Panc1 (cell line): Measurements from ENCODE around the gene PRSS33. TPM values are rescaled to one million over a fixed set of nuclear protein-coding genes. Genes with fewer than 3 reads are reported as not detected.
A peak's percentile ranks its signal among the peaks of the same experiment; 100 is the strongest.

Source experiments
- ATAC-seq: fragments of 200-7000 bp; cut with Tn5 transposase; 2 replicates; pipeline ENCODE4 v1.9.1; 2020; ENCODE audit warnings: mild to moderate bottlenecking, moderate library complexity
- BruUV-seq: library from RNA; stranded (reverse); fragments of 400-500 nt; replicated peaks from 2 replicates; lab custom pipeline; 2021; lab: Mats Ljungman, UMichigan
- CTCF ChIA-PET: fragments of 300-600 bp; sonication (Branson Sonifier 250); formaldehyde crosslinking; loops from one replicate; lab custom pipeline; 2022; ENCODE audit warnings: antibody characterized with exemption; lab: Charles Lee
- POLR2A ChIA-PET: fragments of 300-600 bp; sonication (Branson Sonifier 250); formaldehyde crosslinking; loops from one replicate; lab custom pipeline; 2022; ENCODE audit warnings: antibody characterized with exemption; lab: Charles Lee
- DNase-seq: peaks from one replicate; pipeline ENCODE4 v3.0.0-alpha.2; 2010; ENCODE audit warnings: low read depth, low spot score
- H3K27ac ChIP-seq: 2 replicates; pipeline ENCODE4 v1.5.1; 2011; ENCODE audit warnings: mild to moderate bottlenecking, low read length, inconsistent platforms
- H3K27me3 ChIP-seq: fragments of 200-500 bp; sonication (Bioruptor generic); 2 replicates; pipeline ENCODE4 v1.6.0; 2014; ENCODE audit warnings: low read length, inconsistent platforms; ENCODE audit not compliant: control insufficient read depth, insufficient read depth
- H3K36me3 ChIP-seq: fragments of 200-500 bp; sonication (Bioruptor generic); 2 replicates; pipeline ENCODE4 v1.5.1; 2014; ENCODE audit warnings: inconsistent platforms, mild to moderate bottlenecking, low read length, moderate library complexity; ENCODE audit not compliant: control insufficient read depth, insufficient read depth
- H3K4me1 ChIP-seq: 2 replicates; pipeline ENCODE4 v1.5.1; 2011; ENCODE audit warnings: inconsistent platforms, mild to moderate bottlenecking, low read length, moderate library complexity; ENCODE audit not compliant: control insufficient read depth, insufficient read depth
- H3K4me3 ChIP-seq, 2 experiments: 2 replicates each; pipeline ENCODE4 v1.5.1; 2011 to 2012; ENCODE audit warnings: low read depth in 2 of 2, low read length in 2 of 2, mild to moderate bottlenecking in 2 of 2, inconsistent platforms in 1 of 2, moderate library complexity in 1 of 2
- H3K9me3 ChIP-seq: fragments of 200-500 bp; sonication (Bioruptor generic); 2 replicates; pipeline ENCODE4 v1.5.1; 2014; ENCODE audit warnings: low read depth, mild to moderate bottlenecking, inconsistent platforms, low read length, moderate library complexity; ENCODE audit not compliant: control insufficient read depth, insufficient read depth
- POLR2AphosphoS5 ChIP-seq: IDR thresholded peaks from 2 replicates; pipeline ENCODE4 v1.6.1; 2012; ENCODE audit warnings: mild to moderate bottlenecking, low read depth, low read length, moderate library complexity
- SIN3A ChIP-seq: IDR thresholded peaks from 2 replicates; pipeline ENCODE4 v1.6.1; 2012; ENCODE audit warnings: low read depth, mild to moderate bottlenecking, low read length, moderate library complexity, borderline replicate concordance; ENCODE audit not compliant: insufficient read depth
- TCF7L2 ChIP-seq: IDR thresholded peaks from 2 replicates; pipeline ENCODE4 v1.6.1; 2011; ENCODE audit warnings: mild to moderate bottlenecking, low read depth, low read length, inconsistent platforms
- in situ Hi-C: cut with HindIII; loops from 2 replicates; pipeline ENCODE4 v1.10.0; 2016; ENCODE audit warnings: low sequenced_read_pairs, low pct_unique_long_range_greater_than_20kb
- intact Hi-C: fragments of 100-400 bp; cut with micrococcal nuclease; formaldehyde crosslinking; loops from one replicate; pipeline ENCODE4 v1.10.0; 2022; ENCODE audit not compliant: unreplicated experiment
- total RNA-seq: library from RNA; stranded (reverse); gene quantifications from one replicate; pipeline ENCODE4 v1.2.1, GENCODE V29; 2021; ENCODE audit not compliant: unreplicated experiment
- TF ChIP-seq, protein P1 (sequence below), 2 experiments: IDR thresholded peaks; 2 replicates each; pipeline ENCODE4 v1.6.1; 2011 to 2012; ENCODE audit warnings: low read depth in 2 of 2, control low read depth in 1 of 2, low read length in 1 of 2, mild to moderate bottlenecking in 1 of 2, moderate library complexity in 1 of 2; ENCODE audit not compliant: insufficient read depth in 1 of 2
- TF ChIP-seq, protein P2 (sequence below): fragments of 450-650 bp; IDR thresholded peaks from 2 replicates; pipeline ENCODE4 v1.5.1; 2017; ENCODE audit warnings: mild to moderate bottlenecking

The PRSS33 gene
- total RNA-seq, 1 experiment from 2014 or later: 0.59 TPM

GRCh38 chr16:2811703-2812471 is 24.5 kb upstream of the PRSS33 start:
- ATAC-seq (peak; percentile 77), DNase-seq (no peak)
- no TSS peak for BruUV-seq
- no peak overlapping the region for H3K4me3 ChIP-seq
- in situ Hi-C loops: no loop called here
- CTCF ChIA-PET: no interaction called here
- H3K4me1 ChIP-seq: peaks cover 13% of the 10 kb centered on the region
- peak overlapping the region; percentile 62 for H3K27ac ChIP-seq
- POLR2A ChIA-PET: interaction anchor here (0.8 kb wide), 1 partner anchor 15 kb away, joined by 11 read pairs; no protein-coding TSS in a partner anchor
- TF ChIP-seq, protein P1, sequence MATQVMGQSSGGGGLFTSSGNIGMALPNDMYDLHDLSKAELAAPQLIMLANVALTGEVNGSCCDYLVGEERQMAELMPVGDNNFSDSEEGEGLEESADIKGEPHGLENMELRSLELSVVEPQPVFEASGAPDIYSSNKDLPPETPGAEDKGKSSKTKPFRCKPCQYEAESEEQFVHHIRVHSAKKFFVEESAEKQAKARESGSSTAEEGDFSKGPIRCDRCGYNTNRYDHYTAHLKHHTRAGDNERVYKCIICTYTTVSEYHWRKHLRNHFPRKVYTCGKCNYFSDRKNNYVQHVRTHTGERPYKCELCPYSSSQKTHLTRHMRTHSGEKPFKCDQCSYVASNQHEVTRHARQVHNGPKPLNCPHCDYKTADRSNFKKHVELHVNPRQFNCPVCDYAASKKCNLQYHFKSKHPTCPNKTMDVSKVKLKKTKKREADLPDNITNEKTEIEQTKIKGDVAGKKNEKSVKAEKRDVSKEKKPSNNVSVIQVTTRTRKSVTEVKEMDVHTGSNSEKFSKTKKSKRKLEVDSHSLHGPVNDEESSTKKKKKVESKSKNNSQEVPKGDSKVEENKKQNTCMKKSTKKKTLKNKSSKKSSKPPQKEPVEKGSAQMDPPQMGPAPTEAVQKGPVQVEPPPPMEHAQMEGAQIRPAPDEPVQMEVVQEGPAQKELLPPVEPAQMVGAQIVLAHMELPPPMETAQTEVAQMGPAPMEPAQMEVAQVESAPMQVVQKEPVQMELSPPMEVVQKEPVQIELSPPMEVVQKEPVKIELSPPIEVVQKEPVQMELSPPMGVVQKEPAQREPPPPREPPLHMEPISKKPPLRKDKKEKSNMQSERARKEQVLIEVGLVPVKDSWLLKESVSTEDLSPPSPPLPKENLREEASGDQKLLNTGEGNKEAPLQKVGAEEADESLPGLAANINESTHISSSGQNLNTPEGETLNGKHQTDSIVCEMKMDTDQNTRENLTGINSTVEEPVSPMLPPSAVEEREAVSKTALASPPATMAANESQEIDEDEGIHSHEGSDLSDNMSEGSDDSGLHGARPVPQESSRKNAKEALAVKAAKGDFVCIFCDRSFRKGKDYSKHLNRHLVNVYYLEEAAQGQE (IDR thresholded peaks at IDR 0.05; ENCODE audit: insufficient read depth in 1 of 2, low read depth in 2 of 2, low read length in 1 of 2): no peak
- TF ChIP-seq, protein P2, sequence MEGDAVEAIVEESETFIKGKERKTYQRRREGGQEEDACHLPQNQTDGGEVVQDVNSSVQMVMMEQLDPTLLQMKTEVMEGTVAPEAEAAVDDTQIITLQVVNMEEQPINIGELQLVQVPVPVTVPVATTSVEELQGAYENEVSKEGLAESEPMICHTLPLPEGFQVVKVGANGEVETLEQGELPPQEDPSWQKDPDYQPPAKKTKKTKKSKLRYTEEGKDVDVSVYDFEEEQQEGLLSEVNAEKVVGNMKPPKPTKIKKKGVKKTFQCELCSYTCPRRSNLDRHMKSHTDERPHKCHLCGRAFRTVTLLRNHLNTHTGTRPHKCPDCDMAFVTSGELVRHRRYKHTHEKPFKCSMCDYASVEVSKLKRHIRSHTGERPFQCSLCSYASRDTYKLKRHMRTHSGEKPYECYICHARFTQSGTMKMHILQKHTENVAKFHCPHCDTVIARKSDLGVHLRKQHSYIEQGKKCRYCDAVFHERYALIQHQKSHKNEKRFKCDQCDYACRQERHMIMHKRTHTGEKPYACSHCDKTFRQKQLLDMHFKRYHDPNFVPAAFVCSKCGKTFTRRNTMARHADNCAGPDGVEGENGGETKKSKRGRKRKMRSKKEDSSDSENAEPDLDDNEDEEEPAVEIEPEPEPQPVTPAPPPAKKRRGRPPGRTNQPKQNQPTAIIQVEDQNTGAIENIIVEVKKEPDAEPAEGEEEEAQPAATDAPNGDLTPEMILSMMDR: no peak
- TF ChIP-seq TCF7L2 (no peak), POLR2AphosphoS5 (no peak), SIN3A (no peak)
- no peaks in the 10 kb centered on the region for H3K9me3 ChIP-seq
- no peaks in the 10 kb centered on the region for H3K36me3 ChIP-seq
- no peaks in the 10 kb centered on the region for H3K27me3 ChIP-seq
- intact Hi-C loops: no loop called here

DNA sequence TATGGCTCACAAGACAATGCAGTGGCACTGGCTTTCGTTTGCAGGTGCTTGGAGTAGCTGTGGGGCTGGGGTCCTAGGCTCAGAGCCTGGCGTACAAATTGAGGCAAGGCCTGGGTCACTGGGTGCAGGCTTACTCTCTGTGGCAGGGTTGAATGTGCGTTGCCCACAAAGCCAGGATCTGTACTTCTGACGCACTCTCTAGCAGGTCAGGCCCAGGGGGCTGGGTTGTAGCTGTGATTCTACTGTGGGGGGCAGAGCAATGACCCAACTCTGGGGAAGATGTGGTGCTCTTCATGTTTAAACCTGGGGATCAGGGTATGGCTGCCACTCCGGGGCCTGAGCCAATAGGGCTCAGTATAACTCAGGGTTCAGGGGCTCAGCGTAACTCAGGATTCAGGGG is 23.3 kb upstream of the PRSS33 start:
- intact Hi-C loops (no loop called here), in situ Hi-C loops (no loop called here)
- H3K9me3 ChIP-seq: peaks cover 1% of the 10 kb centered on the region; the same call in 1 of the 2 replicates
- no peak overlapping the region for H3K4me3 ChIP-seq
- ATAC-seq: no peak
- peaks cover 13% of the 10 kb centered on the region for H3K4me1 ChIP-seq
- no peak for DNase-seq
- no TSS peak for BruUV-seq
- no peak for TF ChIP-seq SIN3A
- no peak for TF ChIP-seq POLR2AphosphoS5
- TF ChIP-seq, protein P1 (IDR thresholded peaks at IDR 0.05; ENCODE audit: insufficient read depth in 1 of 2, low read depth in 2 of 2, low read length in 1 of 2): no peak
- TF ChIP-seq TCF7L2: no peak
- TF ChIP-seq, protein P2: no peak
- no peaks in the 10 kb centered on the region for H3K27me3 ChIP-seq
- H3K36me3 ChIP-seq: no peaks in the 10 kb centered on the region
- CTCF ChIA-PET: interaction anchor here (0.7 kb wide), 1 partner anchor 10 kb away, joined by 4 read pairs; no protein-coding TSS in a partner anchor
- POLR2A ChIA-PET: interaction anchor here (0.6 kb wide), 1 partner anchor 38 kb away, joined by 5 read pairs; no protein-coding TSS in a partner anchor
- H3K27ac ChIP-seq: no peak overlapping the region
